Stimulated activated CD8-positive, alpha-beta memory T cell treated with anti-CD3 and anti-CD28 coated beads, Interleukin-4, amount 100 ng/mL, for 4 hours (primary cell): Measurements from ENCODE around the gene JMJD7.

ENCODE experiments used
- DNase-seq, 2 donors: peaks; one replicate each; pipeline ENCODE4 v3.0.0-alpha.2; 2020; ENCODE audit warnings: low read depth in 2 of 2, low spot score in 1 of 2

The JMJD7 gene

DNA sequence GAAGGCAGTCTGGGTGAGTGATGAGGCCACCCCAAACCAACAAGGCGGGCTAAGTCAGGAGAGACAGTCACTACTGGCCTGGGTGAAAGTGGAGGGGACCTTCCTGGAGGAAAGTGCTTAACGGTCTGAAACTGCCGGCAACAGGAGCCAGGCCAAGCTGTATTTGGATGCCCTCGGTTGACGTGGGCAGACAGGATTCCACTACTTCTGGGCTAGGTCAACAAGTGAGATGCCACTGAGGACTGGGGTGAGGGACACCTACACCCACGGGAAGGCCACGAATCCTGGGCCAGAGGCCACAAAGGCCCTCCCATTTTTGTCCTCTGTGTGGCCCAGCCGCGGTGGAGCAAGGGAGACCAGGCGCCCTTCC, 53.6 kb downstream of the JMJD7 start:
- no peak for DNase-seq

DNA sequence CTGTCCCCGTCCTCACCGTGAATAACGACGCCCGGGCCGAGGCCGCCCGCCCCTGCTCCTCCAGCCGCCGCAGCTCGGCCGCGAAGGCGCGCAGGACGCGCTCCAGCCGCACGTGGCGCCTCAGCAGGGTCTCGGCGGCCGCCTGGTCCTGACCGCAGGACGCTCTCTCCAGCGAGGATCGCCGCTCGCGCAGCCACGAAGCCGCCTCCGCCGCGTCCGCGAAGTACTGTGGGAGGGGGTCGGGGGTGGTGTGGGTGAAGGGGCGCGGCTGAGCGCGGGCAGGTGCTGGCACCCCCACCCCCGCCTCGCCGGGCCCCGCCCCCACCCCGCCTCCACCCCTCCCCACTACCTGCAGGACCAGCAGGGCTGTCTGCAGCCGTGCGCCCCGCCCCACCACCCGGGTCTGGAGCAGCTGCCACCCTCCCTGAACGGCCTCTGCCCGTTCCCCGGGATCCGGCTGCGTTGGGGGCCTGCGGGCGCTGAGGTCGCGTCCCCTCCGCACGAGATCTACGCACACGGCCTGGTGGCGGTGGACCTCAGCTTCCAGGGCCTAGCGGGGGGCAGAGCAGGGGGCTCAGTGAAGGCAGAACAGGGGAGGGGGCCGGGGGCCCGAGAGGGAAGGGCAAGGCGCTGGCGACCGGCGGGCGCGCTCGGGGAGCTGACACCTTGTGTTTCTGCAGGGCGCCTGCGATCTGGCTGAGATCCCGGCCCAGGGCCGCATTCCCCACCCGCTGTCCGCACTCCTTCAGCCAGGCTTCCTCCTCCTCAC, 54.2 kb downstream of the JMJD7 start:
- DNase-seq: no peak

DNA sequence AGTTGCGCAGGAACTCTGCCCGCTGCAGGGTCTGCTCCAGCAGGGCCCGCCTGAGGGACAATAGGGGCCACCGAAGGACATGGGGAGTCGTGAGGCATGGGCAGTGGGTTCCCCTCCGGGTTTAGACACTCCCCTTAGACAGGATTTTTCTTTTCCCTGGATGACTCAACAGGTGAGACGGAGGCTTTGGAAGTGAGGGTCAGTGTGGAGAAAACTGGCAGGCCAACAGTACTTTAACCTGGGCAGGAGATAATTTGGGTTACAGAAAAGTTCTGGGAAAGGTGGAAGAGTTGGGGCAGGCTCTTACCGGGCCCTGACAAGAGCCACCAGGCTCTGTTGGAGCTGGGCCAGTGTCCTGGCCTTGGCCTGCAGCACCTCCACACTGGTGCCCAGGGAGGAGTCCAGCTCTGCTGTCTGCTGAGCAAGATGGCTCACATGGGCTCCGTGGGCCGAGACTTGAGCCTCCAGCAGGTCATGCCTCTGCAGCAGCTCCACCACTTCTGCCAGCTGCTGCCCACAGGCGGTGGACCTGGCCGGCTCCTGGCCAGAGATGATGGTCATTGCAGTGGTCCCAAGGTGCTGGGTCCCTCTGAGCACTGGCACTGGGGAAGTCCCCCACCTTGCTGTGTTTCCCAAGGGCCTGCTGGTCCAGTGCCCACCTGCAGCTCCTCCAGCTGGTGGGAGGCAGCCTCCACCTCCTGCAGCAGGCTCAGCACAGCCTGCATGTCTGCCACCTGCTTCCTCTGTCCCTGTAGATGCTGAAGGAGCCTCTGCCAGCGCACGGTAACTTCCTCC, 55.0 kb downstream of the JMJD7 start:
- no peak for DNase-seq

- DNase-seq: no peak
Observed at GRCh38 chr15:41883484-41883825, 55.6 kb downstream of the JMJD7 start.

DNA sequence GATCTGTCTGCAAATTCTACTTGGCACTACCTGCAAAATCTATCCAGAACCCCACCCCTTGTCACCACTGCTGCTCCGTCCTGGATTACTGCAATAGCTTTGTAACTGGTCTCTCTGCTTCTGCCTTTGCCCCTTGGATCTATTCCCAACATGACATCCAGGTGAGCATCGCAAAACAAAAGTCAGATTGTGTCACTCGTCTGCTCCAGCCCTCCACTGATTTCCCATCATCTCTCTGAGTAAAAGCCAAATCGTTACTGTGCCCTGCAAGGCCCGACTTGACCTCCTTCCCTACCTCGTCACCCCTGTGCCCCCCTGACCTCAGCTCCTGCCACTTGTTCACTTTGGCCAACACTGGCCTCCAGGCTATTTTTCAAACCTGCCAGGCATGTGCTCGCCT, 56.6 kb downstream of the JMJD7 start:
- DNase-seq: no peak

- no peak for DNase-seq
Observed at GRCh38 chr15:41885321-41885720, 57.4 kb downstream of the JMJD7 start.

- no peak for DNase-seq
Observed at GRCh38 chr15:41885841-41886240, 57.9 kb downstream of the JMJD7 start.

- DNase-seq: no peak
Observed at GRCh38 chr15:41886741-41887140, 58.8 kb downstream of the JMJD7 start.

- no peak for DNase-seq
Observed at GRCh38 chr15:41887161-41887560, 59.3 kb downstream of the JMJD7 start.
